Measurements from ENCODE around the gene DGCR8. TPM values are rescaled to one million over a fixed set of nuclear protein-coding genes. Genes with fewer than 3 reads are reported as not detected.

DGCR8 gene
- total RNA-seq, 6 experiments from 2014 or later = 19.8 to 24.5 (median 22.0) TPM

DNA sequence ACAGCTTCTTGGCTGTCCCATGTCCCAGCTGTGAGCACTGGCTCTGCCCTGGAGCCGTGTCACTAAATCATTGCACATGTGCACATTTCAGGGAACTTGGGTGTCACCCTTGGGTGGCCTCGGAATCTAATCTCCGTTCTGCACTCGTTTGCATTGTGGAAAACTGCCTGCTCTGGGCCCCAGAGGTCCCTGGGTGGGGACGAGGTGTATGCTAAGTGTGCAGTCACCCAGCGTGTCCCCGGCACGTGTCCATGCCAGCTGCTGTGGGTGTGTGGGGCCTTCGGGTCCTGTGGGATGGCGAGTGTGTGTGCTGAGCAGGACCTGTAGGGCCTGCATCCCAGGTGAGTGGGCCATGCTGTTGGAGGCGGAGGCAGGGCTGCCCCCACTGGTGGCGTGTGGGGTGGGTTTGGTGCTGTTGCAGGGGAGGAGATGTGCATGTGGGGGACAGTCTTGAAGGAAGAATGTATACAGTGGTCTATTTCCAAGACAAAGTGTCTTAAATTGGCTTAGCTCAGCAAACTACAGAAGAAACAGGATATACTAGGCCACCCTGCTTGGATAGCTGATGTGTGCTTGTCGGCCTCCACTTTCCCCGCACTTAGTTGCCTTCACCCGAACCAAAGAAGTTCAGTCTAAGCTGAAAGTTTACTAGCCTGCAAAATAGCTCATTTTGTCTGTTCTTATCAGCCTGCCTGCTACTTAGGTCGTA lies 44.5 kb upstream of the DGCR8 start:
- H3K27ac Mint-ChIP-seq = no peak overlapping the region
- H3K9me3 Mint-ChIP-seq = peaks cover 5% of the 10 kb centered on the region
- peaks cover 5% of the 10 kb centered on the region for H3K27me3 Mint-ChIP-seq (ENCODE audit: insufficient read depth)
- no peaks in the 10 kb centered on the region for H3K4me1 Mint-ChIP-seq (ENCODE audit: low read depth)
- no peak overlapping the region for H3K4me3 Mint-ChIP-seq
- DNase-seq = no peak
- peaks cover 21% of the 10 kb centered on the region for H3K36me3 Mint-ChIP-seq (ENCODE audit: low read depth)
- TF ChIP-seq, protein P1, sequence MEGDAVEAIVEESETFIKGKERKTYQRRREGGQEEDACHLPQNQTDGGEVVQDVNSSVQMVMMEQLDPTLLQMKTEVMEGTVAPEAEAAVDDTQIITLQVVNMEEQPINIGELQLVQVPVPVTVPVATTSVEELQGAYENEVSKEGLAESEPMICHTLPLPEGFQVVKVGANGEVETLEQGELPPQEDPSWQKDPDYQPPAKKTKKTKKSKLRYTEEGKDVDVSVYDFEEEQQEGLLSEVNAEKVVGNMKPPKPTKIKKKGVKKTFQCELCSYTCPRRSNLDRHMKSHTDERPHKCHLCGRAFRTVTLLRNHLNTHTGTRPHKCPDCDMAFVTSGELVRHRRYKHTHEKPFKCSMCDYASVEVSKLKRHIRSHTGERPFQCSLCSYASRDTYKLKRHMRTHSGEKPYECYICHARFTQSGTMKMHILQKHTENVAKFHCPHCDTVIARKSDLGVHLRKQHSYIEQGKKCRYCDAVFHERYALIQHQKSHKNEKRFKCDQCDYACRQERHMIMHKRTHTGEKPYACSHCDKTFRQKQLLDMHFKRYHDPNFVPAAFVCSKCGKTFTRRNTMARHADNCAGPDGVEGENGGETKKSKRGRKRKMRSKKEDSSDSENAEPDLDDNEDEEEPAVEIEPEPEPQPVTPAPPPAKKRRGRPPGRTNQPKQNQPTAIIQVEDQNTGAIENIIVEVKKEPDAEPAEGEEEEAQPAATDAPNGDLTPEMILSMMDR (IDR thresholded peaks at IDR 0.05) = no peak

DNA sequence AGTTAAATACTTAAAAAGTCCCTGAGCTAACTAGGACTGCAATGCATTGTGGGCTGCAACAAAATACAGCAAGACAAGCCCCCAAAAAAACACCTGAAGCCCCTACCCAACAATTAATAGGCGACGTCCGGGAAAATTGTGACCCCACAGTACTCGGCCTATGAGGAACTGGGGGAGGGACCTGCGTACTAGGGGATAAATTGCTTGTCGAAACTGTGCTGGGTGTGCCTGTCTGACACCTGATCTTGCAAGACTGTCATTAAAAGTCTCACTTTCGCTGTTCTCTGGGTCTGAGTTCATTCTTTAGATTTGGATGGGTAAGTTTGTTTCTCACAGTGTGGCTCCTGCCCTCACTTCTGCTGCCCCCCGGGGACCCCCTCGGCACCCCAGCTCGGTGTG lies 44.0 kb upstream of the DGCR8 start:
- peaks cover 5% of the 10 kb centered on the region for H3K9me3 Mint-ChIP-seq
- peaks cover 7% of the 10 kb centered on the region for H3K27me3 Mint-ChIP-seq (ENCODE audit: insufficient read depth)
- H3K27ac Mint-ChIP-seq = no peak overlapping the region
- DNase-seq = no peak
- H3K4me3 Mint-ChIP-seq = no peak overlapping the region
- H3K36me3 Mint-ChIP-seq (ENCODE audit: low read depth) = peaks cover 21% of the 10 kb centered on the region
- H3K4me1 Mint-ChIP-seq (ENCODE audit: low read depth) = no peaks in the 10 kb centered on the region
- TF ChIP-seq, protein P1 (IDR thresholded peaks at IDR 0.05) = no peak

DNA sequence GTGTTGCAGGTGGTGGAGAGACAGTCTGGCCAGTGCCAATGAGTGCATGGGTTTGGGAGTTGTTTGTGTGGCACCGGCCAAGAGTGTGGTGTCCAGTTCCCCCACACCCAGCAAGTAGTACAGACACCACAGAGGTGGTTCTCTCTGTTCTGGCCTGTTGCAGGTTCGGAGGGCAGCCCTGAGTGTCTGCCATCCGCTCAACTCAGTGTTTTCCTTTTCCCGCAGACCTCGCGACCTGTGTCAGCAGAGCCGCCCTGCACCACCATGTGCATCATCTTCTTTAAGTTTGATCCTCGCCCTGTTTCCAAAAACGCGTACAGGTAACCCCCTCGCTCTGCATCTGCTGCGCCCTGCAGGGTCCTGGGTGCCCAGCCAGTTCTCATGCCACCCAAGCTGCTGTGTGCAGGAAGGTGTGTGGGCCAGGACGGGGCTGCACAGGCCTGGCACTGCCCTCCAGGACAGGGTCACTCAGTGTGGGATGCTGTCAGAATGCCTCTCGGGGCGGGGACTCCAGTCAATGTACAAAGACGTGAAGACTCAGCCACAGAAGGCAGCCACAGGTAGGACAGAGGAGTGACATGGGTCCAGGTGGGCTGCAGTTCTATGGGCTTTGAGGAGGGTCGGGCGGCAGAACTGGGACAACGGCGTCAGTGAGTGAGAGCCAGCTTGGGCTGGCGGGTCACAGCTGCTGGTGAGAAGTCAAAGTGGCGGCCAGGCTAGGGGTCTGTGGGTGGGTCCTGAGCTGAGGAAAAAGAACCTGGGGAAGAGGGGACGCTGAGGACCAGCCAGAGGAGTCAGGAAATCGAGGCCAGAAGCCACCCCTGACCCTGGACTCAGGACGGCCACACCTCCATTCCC lies 43.3 kb upstream of the DGCR8 start:
- no peak for DNase-seq
- H3K9me3 Mint-ChIP-seq = peaks cover 5% of the 10 kb centered on the region
- no peak overlapping the region for H3K27ac Mint-ChIP-seq
- no peak overlapping the region for H3K4me3 Mint-ChIP-seq
- peaks cover 21% of the 10 kb centered on the region for H3K36me3 Mint-ChIP-seq (ENCODE audit: low read depth)
- TF ChIP-seq, protein P1 (IDR thresholded peaks at IDR 0.05) = no peak
- H3K4me1 Mint-ChIP-seq (ENCODE audit: low read depth) = no peaks in the 10 kb centered on the region
- H3K27me3 Mint-ChIP-seq (ENCODE audit: insufficient read depth) = peaks cover 7% of the 10 kb centered on the region

DNA sequence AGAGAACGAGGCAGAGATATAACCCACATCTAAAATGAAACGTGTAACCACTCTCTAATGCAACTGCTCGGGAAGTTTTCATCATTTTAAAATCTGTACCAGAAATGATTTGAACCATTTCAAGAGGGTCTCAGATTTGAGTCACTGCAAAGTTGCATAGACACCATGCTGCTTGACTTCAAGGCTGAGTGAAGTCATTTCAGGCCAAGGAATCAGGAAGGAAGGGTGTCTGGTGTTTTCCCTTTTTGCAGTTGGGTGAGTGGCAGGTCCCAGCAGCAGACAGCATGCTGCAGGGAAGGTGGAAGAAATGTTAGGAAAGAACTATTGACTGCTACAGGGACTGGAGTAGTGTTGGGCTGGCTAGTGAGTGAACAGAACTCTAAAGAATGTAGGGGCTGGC lies 42.6 kb upstream of the DGCR8 start:
- peaks cover 5% of the 10 kb centered on the region for H3K9me3 Mint-ChIP-seq
- H3K36me3 Mint-ChIP-seq (ENCODE audit: low read depth) = peaks cover 21% of the 10 kb centered on the region
- H3K27me3 Mint-ChIP-seq (ENCODE audit: insufficient read depth) = peaks cover 7% of the 10 kb centered on the region
- TF ChIP-seq, protein P1 (IDR thresholded peaks at IDR 0.05) = no peak
- no peak overlapping the region for H3K4me3 Mint-ChIP-seq
- no peak overlapping the region for H3K27ac Mint-ChIP-seq
- no peaks in the 10 kb centered on the region for H3K4me1 Mint-ChIP-seq (ENCODE audit: low read depth)
- DNase-seq = no peak

DNA sequence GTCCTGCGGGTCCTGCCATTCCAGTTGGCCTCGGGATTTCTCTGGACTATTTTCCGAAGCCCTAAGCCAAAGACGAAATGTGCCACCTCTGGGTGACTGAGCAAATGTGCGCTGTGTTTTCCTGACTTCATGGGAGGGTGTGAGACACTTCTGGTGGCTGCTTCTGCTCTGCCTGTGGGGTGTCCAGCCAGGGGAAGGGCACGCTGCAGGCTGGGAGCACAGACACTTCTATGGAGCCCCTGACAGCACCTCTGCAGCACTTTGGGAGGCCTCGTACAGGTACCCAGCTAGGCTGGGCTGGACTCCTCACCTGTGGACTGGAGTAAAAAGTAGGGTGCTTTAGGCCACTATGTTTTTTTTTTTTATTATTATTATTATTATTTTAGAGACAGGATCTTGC lies 41.5 kb upstream of the DGCR8 start:
- Mint-ChIP-seq H3K4me3 (no peak overlapping the region), H3K36me3 (ENCODE audit: low read depth) (peaks cover 21% of the 10 kb centered on the region), H3K27me3 (ENCODE audit: insufficient read depth) (peaks cover 7% of the 10 kb centered on the region), H3K9me3 (peaks cover 5% of the 10 kb centered on the region), H3K4me1 (ENCODE audit: low read depth) (no peaks in the 10 kb centered on the region), H3K27ac (no peak overlapping the region)
- DNase-seq = no peak
- TF ChIP-seq, protein P1 (IDR thresholded peaks at IDR 0.05) = no peak

Data from HFFc6 (cell line).